ENCODE measurements around the gene ILF2. TPM values are rescaled to one million over a fixed set of nuclear protein-coding genes. Genes with fewer than 3 reads are reported as not detected.

Gene ILF2
- total RNA-seq, 1 donor, result 154 TPM

- H3K4me3 ChIP-seq (ENCODE audit: low read depth, low read length), result no peak overlapping the region
- DNase-seq (ENCODE audit: low read depth), result no peak
- TF ChIP-seq CTCF (IDR thresholded peaks at IDR 0.05; ENCODE audit: insufficient read depth, low read length), result no peak
These were observed 51.6 kb downstream of the ILF2 start for GRCh38 chr1:153619171-153619570.

GRCh38 chr1:153617663-153618062, 53.1 kb downstream of the ILF2 start:
- peak; percentile 82 for TF ChIP-seq CTCF (IDR thresholded peaks at IDR 0.05; ENCODE audit: insufficient read depth, low read length)
- peak; percentile 71 for DNase-seq (ENCODE audit: low read depth)

GRCh38 chr1:153616917-153617311, 53.9 kb downstream of the ILF2 start:
- DNase-seq (ENCODE audit: low read depth), result no peak
- H3K4me3 ChIP-seq (ENCODE audit: low read depth, low read length), result no peak overlapping the region
- no peak for TF ChIP-seq CTCF (IDR thresholded peaks at IDR 0.05; ENCODE audit: insufficient read depth, low read length)

More at GRCh38 chr1:153617663-153618062, 53.1 kb downstream of the ILF2 start:
- H3K4me3 ChIP-seq (ENCODE audit: low read depth, low read length), result no peak overlapping the region

GRCh38 chr1:153616144-153616916, 54.5 kb downstream of the ILF2 start, which contains the start of gene S100A14:
TSS of gene S100A14 (minus strand) at chr1:153616325. CDS start at chr1:153615858, 467 bp downstream.
- no peak for DNase-seq (ENCODE audit: low read depth)
- H3K4me3 ChIP-seq (ENCODE audit: low read depth, low read length), result no peak within 1 kb of the TSS
- TF ChIP-seq CTCF (IDR thresholded peaks at IDR 0.05; ENCODE audit: insufficient read depth, low read length), result no peak

- no peak for TF ChIP-seq CTCF (IDR thresholded peaks at IDR 0.05; ENCODE audit: insufficient read depth, low read length)
- DNase-seq (ENCODE audit: low read depth), result no peak
- H3K4me3 ChIP-seq (ENCODE audit: low read depth, low read length), result no peak overlapping the region
These were observed 55.4 kb downstream of the ILF2 start for GRCh38 chr1:153615406-153615805.

- no peak for DNase-seq (ENCODE audit: low read depth)
- TF ChIP-seq CTCF (IDR thresholded peaks at IDR 0.05; ENCODE audit: insufficient read depth, low read length), result no peak
- H3K4me3 ChIP-seq (ENCODE audit: low read depth, low read length), result no peak overlapping the region
These were observed 55.9 kb downstream of the ILF2 start for GRCh38 chr1:153614906-153615305.

Measured in fibroblast of the aortic adventitia (primary cell).